ENCODE results near the gene CIC.

The CIC gene

GRCh38 chr19:42286349-42287016 is 17.4 kb downstream of the CIC start:
- DNase-seq: peak in 16 of 51 donors; percentile 12 to 42 (median 30)

- no peak for DNase-seq
These were observed 18.2 kb downstream of the CIC start for GRCh38 chr19:42287017-42287826.

GRCh38 chr19:42287827-42288107 is 18.7 kb downstream of the CIC start:
- no peak for DNase-seq

- DNase-seq: no peak
These were observed 19.3 kb downstream of the CIC start for GRCh38 chr19:42288387-42288786.

GRCh38 chr19:42288881-42289555 is 20.0 kb downstream of the CIC start:
- DNase-seq: no peak

- DNase-seq: no peak
These were observed 20.5 kb downstream of the CIC start for GRCh38 chr19:42289556-42290041.

- no peak for DNase-seq
These were observed 21.1 kb downstream of the CIC start for GRCh38 chr19:42290136-42290522.

- DNase-seq: no peak
These were observed 21.7 kb downstream of the CIC start for GRCh38 chr19:42290523-42291434.

GRCh38 chr19:42291435-42291810 is 22.4 kb downstream of the CIC start:
- no peak for DNase-seq

- no peak for DNase-seq
These were observed 23.2 kb downstream of the CIC start for GRCh38 chr19:42292042-42292960.

- no peak for DNase-seq
These were observed 23.9 kb downstream of the CIC start for GRCh38 chr19:42292963-42293362.

- DNase-seq: no peak
These were observed 24.5 kb downstream of the CIC start for GRCh38 chr19:42293540-42293939.

GRCh38 chr19:42293948-42294347 is 24.9 kb downstream of the CIC start:
- no peak for DNase-seq

- DNase-seq: no peak
These were observed 25.6 kb downstream of the CIC start for GRCh38 chr19:42294471-42295137.

GRCh38 chr19:42295342-42295741 is 26.3 kb downstream of the CIC start:
- DNase-seq: no peak

- DNase-seq: peak in 50 of 51 donors; percentile 19 to 90 (median 59)
These were observed 26.9 kb downstream of the CIC start for GRCh38 chr19:42295831-42296525.

- DNase-seq: no peak
These were observed 28.0 kb downstream of the CIC start for GRCh38 chr19:42297039-42297438.

GRCh38 chr19:42301646-42302203 is 32.7 kb downstream of the CIC start, which contains the start of gene PRR19:
Gene PRR19 (plus strand): TSS chr19:42302132. CDS start chr19:42309585, 7,453 bp downstream.
- peak in 4 of 51 donors; percentile 40 to 49 (median 45) for DNase-seq

GRCh38 chr19:42303101-42303464 is 34.0 kb downstream of the CIC start:
- no peak for DNase-seq
